ENCODE data around the gene YIF1A.

YIF1A gene

GRCh38 chr11:66288671-66289547 is at the start of gene YIF1A:
Gene YIF1A (minus strand): TSS chr11:66289143. CDS start chr11:66288985, 158 bp downstream.
- DNase-seq, result peak; percentile 98 to 99

DNA sequence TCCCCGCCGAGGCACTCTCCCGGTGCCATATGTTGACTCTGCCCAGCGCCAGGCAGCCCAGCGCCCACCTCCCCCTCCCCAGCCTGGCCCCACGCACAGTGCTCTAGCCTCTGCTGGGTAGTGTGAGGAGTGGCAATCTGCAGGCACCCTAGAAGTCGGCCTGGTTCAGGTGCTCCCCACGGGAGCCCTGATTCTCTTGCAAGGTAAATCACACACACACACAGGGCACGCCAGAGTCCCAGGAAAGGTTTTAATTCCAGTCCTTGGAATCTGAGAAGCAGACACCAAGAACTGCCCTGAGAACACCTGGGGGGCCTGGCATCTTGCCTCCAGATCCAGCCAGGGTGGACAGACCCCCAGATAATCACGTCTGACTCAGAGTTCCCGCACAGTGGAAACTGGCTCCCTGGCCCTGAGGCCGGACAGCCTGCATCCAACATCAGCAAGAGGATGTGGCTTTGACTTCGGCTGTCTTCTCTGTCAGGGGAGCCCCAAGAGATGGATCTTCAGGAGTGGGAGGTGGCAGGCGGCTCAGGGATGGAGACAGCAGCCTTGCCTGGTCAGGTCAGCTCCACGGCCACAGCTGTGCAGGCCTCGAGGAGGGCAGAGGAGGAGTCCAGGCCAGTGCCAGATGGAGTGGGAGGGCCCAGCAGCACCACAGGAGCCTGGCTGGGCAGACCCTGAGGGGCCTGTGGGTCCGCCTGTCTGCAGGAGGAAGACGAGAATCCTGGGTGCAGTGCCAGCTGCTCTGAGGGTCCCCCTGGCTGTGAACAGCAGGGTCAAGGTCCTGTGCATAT is 48.4 kb upstream of the YIF1A start:
- peak; percentile 87 to 91 for DNase-seq

DNA sequence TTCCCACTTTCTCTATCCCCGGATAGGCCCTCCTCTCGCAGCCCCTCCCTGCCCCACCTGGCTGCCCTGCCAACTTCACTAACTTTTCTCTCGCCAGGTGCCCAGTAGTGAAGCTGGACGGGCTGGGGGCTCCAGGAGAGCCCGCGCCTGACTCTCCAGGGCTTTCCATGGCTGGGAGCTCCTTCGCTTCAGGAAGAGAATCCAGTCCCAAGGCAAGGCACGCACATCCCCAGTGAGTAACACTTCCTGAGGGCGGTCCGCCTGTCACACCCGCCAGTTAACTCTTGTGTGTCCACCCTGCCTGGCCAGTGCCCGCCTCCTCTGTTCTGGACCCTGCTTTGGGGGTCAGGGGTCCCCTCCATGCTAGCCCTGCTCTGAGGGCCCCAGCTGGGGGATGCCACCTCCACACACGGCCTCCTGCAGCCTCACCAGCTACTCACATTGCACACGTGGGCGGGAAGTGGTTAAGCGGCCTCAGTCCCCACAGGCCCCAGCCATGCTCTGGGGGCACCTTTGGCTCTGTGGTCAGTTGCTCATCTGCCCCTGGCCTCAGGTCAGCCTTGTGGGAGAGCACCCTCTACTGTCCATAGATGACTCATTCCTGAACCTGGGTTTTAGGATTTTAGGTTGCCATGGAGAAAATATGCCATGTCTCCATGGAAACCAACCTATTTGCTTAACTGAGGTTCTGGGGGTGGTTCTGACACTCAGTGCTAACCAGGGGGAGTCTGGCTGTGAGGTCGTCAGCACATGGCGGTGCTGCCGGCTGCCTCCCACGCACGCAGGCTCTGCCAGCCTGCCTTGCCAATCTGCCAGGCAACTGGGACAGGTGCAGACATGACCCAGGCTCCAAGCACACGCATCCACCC is 47.5 kb upstream of the YIF1A start, which contains the start of gene RIN1:
Gene RIN1 (minus strand): TSS at position 201 of the 869 bp plus-strand sequence. CDS start 32 bp downstream, at position 169.
- peak; percentile 84 to 93 for DNase-seq

- DNase-seq, result no peak
Measured at GRCh38 chr11:66335531-66336233, 46.7 kb upstream of the YIF1A start.

GRCh38 chr11:66334605-66335442 is 45.9 kb upstream of the YIF1A start:
- peak; percentile 39 to 60 for DNase-seq

- DNase-seq, result no peak
Measured at GRCh38 chr11:66333896-66334604, 45.1 kb upstream of the YIF1A start.

DNA sequence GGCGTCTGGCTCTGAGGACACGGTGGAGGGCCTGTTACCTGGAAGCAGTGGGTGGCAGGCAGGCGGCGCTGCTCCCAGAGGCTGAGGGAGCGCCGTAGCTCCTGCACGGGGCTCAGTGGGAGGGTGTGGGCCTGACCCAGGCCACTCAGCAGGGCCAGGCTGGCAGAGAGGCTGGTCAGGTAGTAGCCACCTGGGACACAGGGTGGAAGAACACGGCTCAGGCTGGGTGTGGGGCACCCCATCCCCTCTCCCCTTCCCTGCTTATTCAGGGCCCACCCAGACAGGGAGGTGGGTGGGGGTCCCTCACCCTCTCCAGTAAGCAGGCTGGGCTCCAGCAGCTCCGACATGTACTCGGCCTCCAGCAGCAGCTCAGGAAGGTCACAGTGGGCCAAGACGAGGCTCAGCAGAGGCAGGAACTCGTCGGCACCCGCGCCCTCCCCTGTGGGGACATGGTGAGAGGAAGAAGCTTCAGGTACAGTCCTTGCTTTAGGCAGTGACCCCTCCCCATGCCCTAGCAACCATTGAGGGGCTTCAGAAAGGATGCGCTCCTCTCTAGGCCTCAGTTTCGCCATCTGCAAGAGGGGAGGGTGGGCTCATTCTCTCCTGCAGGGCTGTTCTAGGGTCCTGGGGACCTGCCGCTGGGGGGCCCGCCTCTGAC is 44.4 kb upstream of the YIF1A start:
- DNase-seq, result no peak

DNA sequence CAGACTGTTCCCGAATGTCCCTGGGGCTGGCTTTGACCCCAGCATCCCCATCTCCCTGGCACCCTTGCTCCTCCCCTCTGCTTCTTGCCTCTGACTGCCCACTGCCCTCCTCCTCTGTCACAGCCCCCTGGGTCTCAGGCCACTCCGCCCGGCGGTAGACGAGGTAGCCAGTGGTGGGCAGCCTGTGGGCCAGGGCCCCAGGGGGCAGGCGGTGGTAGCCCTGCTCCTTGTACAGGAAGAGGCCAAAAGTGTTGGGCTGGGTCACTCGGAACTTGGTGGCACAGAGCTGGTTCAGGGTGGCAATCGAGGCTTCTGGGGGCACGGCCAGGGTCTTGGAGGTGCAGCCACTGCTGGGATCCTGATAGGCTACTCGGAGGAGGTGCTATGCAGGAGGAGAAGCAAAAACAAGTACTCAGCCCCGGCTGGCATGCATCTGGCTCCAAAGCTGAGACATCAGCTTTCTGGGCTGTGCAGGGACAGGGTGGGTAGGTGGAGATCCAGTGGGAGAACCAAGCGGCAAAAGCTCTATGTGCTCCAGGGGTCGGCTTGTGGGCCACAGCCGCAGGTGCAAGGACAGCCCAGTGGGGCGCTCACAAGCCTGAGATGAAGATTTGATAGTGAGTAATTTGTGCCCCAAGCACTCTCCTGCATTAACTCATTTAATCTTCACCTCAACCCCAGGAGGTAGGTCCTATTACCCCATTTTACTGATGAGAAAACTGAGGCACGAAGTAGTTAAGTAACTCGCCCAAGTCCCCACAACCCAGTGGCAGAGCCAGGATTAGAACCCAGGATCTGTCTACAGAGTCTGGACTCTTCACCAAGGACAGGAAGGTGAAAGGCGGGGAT is 43.7 kb upstream of the YIF1A start:
- DNase-seq, result no peak

GRCh38 chr11:66331542-66332370 is 42.8 kb upstream of the YIF1A start:
- no peak for DNase-seq

DNA sequence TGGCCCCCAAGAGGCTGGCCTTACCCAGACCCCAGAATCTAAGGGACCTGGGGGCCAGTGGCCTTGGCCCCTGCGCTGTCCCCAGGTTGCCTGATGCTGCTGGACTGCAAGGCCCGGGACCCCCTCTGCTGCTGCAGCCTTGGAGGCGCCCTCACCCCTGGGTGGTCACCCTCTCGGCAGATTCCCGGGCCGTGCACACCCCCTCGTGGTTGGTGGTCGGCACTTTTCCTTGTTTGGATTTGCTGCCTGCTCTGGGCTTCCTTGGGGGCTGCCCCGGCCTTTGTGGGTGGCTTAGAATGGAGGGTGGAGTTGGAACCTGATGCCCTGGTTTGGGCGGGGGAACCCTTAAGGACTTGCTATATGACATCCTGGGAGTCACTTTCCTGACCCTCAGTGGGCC is 42.0 kb upstream of the YIF1A start:
- DNase-seq, result no peak

- no peak for DNase-seq
Measured at GRCh38 chr11:66329165-66329673, 40.3 kb upstream of the YIF1A start.

DNA sequence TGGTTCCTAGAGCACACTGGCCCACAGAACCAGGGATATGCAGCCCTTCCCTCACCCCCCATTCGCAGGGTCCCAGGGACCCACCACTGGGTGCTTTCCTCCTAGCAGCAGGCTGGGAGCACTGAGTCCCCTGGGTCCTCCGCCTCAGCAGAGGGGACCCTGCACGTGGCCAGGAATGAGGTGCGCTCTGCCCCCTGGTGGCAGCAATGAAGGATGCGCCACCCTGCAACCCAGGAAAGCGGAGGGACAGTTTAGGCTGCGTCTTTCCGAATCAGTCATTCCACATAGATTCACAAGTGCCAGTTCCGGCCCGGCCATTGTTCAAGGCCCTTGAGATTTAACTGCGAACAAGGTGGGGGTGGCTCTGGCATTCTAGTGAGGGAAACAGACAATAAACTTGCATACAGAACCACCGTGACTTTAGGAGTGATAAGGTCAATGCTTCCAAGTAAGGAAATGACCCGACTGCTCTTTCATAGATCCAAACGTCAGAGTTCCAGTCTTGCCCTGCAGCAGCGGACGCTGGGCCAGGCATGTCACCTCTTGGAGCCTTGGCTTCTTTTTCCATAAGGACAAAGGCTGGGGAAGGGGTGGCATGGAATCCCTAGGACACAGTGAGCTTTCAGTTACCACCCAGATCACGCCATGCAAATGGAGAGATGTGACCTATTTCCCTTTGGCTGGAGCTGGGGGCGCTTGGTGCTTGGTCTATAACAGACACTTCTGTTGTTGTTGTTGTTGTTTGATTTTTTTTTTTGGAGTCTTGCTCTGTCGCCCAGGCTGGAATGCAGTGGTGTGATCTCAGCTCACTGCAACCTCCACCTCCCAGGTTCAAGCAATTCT is 39.6 kb upstream of the YIF1A start:
- DNase-seq, result peak; percentile 23 to 72

DNA sequence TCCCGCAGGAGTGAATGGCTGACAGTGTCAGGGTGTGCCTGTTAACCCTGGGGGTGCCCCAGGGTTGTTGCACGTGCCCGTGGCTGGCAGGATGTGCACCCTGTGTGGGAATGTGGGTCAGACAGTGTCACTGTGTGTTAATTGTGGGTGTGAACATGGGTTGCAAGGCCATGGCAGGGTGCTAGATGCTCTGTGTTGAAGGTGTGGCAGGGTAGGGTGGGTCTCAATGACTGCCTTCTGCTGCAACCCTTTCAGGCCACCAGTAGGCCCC is 39.0 kb upstream of the YIF1A start:
- no peak for DNase-seq

DNA sequence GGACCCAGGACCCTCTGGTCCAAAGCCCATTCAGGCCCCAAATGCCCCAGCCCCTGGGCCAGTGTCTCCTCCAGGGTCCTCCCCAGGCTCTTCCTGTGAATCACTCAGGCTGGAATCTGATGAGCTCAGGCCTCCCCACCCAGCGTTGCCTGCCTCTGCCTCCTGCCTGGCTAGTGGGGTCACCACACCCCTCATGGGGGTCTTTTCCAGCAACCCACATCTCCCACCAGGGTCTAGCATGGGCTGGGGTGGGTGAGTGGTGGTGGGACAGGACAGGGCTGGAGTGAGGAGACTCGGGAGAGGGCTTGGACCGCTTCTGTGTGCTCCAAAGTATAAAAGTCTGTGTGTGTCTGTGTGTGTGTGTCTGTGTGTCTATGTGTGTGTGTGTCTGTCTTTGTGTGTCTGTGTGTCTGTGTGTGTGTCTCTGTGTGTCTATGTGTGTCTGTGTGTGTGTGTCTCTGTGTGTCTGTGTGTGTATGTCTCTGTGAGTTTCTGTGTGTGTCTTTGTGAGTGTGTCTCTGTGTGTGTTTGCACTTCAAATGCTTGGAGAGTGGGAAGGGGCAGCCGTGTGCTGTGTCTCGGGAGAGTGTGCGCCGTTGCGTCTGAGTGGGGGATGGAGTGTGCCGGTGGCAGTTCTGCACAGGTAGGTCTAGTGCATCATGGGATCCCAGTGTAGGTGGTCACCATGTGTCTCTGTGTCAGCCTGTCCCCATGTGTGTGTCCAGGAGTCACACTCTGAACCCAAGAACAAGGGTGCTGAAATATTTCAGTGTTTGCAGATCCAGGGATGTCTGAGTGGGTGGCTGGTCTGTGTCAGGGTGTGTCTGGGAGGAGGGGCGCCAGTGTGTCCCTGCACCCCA is 38.5 kb upstream of the YIF1A start:
- DNase-seq, result no peak

DNA sequence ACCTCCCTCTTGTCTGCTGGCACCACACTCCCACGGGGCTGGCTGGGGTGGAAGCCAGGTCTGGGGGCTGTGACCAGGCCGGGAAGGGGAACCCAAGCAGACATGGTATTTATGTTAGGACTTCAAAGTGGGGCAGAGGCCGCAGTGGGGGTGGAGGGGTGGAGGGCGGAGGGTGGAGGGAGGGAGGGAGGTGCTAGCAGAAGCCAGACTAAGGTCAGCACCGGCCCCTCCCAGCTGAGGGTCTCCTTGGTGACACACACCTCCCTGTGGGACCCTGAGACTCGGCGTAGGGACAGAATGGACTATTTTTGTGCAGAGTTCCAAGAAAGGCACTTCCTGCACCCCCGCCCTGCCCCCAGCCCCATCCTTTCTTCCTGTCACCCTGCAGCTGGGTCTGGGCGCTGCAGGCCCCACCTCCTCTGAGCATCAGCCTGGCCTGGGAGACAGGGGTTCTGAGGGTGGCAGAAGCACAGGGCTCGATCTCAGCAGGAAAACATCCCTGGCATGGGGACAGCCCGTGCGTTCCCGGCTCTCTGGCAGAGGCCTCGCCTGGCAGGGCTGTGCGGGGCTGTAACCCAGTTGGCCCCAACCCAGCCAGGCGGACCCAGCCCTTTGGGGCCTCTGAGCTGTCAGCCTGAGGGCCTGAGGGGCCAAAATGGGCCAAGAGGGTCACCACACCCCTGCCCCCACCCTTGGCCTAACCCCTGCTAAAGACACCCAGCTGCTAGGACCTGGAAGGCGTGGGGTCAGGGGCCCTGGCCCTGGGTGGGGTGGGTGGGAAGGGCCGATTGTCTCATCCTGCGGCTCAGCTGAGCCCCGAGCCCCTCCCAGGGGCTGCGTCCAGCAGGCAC is 37.5 kb upstream of the YIF1A start:
- no peak for DNase-seq
